AG04450 (cell line): Measurements from ENCODE around the gene MUC13. TPM values are rescaled to one million over a fixed set of nuclear protein-coding genes. Genes with fewer than 3 reads are reported as not detected.

Experiments used
- CTCF ChIA-PET: fragments of 300-600, 350-600 bp; formaldehyde crosslinking; extraction: SDS; loops from one replicate; lab custom pipeline; 2022; ENCODE audit warnings: antibody characterized with exemption, inconsistent platforms; lab: Charles Lee
- POLR2A ChIA-PET: fragments of 350-600 bp; formaldehyde crosslinking; extraction: SDS; loops from one replicate; lab custom pipeline; 2021; ENCODE audit warnings: antibody characterized with exemption, inconsistent platforms; lab: Yijun Ruan, JAX
- DNase-seq: peaks from one replicate; pipeline ENCODE4 v3.0.0-alpha.2; 2011; ENCODE audit warnings: low read depth, low spot score
- H3K27ac ChIP-seq: one replicate; pipeline ENCODE4 v1.5.1; 2012; ENCODE audit warnings: low read depth, low read length, control low read depth
- H3K27me3 ChIP-seq: one replicate; pipeline ENCODE4 v1.6.0; 2012; ENCODE audit warnings: low read length; ENCODE audit not compliant: control insufficient read depth, insufficient read depth
- H3K4me3 ChIP-seq: 2 replicates; pipeline ENCODE4 v1.5.1; 2011; ENCODE audit warnings: mild to moderate bottlenecking, low read depth, low read length, control low read depth
- H3K9me3 ChIP-seq: 2 replicates; pipeline ENCODE4 v1.5.1; 2012; ENCODE audit warnings: low read length; ENCODE audit not compliant: control insufficient read depth, insufficient read depth
- CTCF ChIP-seq: IDR thresholded peaks from 2 replicates; pipeline ENCODE4 v1.5.1; 2011; ENCODE audit warnings: low read depth, low read length, control low read depth, inconsistent platforms
- polyA minus RNA-seq: library from RNA; depleted of rRNA, polyadenylated mRNA; stranded (reverse); fragments of >200 nt; gene quantifications from 2 replicates; pipeline ENCODE4 v1.2.3, GENCODE V29; 2011; rRNA and poly(A)+ RNA removed
- polyA plus RNA-seq: library from polyadenylated mRNA; depleted of rRNA; stranded (reverse); fragments of >200 nt; gene quantifications from 2 replicates; pipeline ENCODE4 v1.2.3, GENCODE V29; 2011; rRNA removed

MUC13 gene
- polyA plus RNA-seq (0.12 TPM in 1 of 2 replicates, not detected in the other), polyA minus RNA-seq (not detected in 2 replicates)

GRCh38 chr3:124934577-124934976 lies at the start of gene MUC13:
MUC13 (minus strand) TSS chr3:124934751; CDS start chr3:124934712, 39 bp downstream.
- no peak for DNase-seq
- peaks cover 5% of the 10 kb centered on the region for H3K27me3 ChIP-seq
- no peak for TF ChIP-seq CTCF
- ChIA-PET POLR2A (no interaction called here), CTCF (no interaction called here)
- H3K9me3 ChIP-seq, result no peaks in the 10 kb centered on the region
- H3K4me3 ChIP-seq, result no peak within 1 kb of the TSS
- H3K27ac ChIP-seq, result no peak within 1 kb of the TSS

GRCh38 chr3:124982855-124983254 lies 48.3 kb upstream of the MUC13 start:
- ChIA-PET POLR2A (no interaction called here), CTCF (interaction anchor here (0.5 to 0.7 kb wide), 2 partner anchors 27 to 84 kb away, joined by 3 read pairs; no protein-coding TSS in a partner anchor)
- no peak for TF ChIP-seq CTCF

GRCh38 chr3:124981472-124981871 lies 46.9 kb upstream of the MUC13 start:
- no peak for DNase-seq
- no peak for TF ChIP-seq CTCF
- Histone ChIP-seq H3K27me3 (no peaks in the 10 kb centered on the region), H3K27ac (no peak overlapping the region), H3K9me3 (no peaks in the 10 kb centered on the region), H3K4me3 (no peak overlapping the region)
- ChIA-PET POLR2A (no interaction called here), CTCF (no interaction called here)

More at GRCh38 chr3:124982855-124983254, 48.3 kb upstream of the MUC13 start:
- Histone ChIP-seq H3K9me3 (no peaks in the 10 kb centered on the region), H3K4me3 (no peak overlapping the region), H3K27ac (no peak overlapping the region), H3K27me3 (no peaks in the 10 kb centered on the region)
- DNase-seq, result no peak

- H3K27ac ChIP-seq, result no peak overlapping the region
- POLR2A ChIA-PET, result no interaction called here
- H3K27me3 ChIP-seq, result no peaks in the 10 kb centered on the region
- DNase-seq, result no peak
- no peak overlapping the region for H3K4me3 ChIP-seq
- TF ChIP-seq CTCF, result no peak
- CTCF ChIA-PET, result no interaction called here
- no peaks in the 10 kb centered on the region for H3K9me3 ChIP-seq
Observed at GRCh38 chr3:124978627-124979026, 44.1 kb upstream of the MUC13 start.

GRCh38 chr3:124976383-124976782 lies 41.8 kb upstream of the MUC13 start:
- DNase-seq, result no peak
- Histone ChIP-seq H3K9me3 (no peaks in the 10 kb centered on the region), H3K27me3 (no peaks in the 10 kb centered on the region), H3K27ac (no peak overlapping the region), H3K4me3 (no peak overlapping the region)
- no peak for TF ChIP-seq CTCF
- ChIA-PET CTCF (no interaction called here), POLR2A (no interaction called here)
